RWPE1 (cell line): ENCODE data around the gene KAT2B.

Source experiments
- CTCF ChIA-PET: fragments of 350-600 bp; sonication (Branson Sonifier 250); formaldehyde crosslinking; extraction: SDS; loops from one replicate; lab custom pipeline; 2021; lab: Yijun Ruan, JAX
- POLR2A ChIA-PET: fragments of 400-600 bp; formaldehyde crosslinking; extraction: SDS; loops from one replicate; lab custom pipeline; 2020; ENCODE audit warnings: antibody characterized with exemption; ENCODE audit not compliant: low non-redundant PET; lab: Yijun Ruan, JAX
- DNase-seq: peaks from one replicate; pipeline ENCODE4 v3.0.0; 2012; ENCODE audit warnings: low spot score
- H3K27ac ChIP-seq: fragments of 450-650 bp; 2 replicates; pipeline ENCODE4 v1.5.1; 2017
- CTCF ChIP-seq: fragments of 450-650 bp; conservative IDR thresholded peaks from 2 replicates; pipeline ENCODE4 v1.5.1; 2017; ENCODE audit warnings: low read depth, mild to moderate bottlenecking

The KAT2B gene

GRCh38 chr3:20108869-20109268, 68.6 kb downstream of the KAT2B start:
- ChIA-PET CTCF (no interaction called here), POLR2A (no interaction called here)
- no peak for DNase-seq
- H3K27ac ChIP-seq = no peak overlapping the region
- TF ChIP-seq CTCF = no peak

GRCh38 chr3:20110826-20111225, 70.6 kb downstream of the KAT2B start:
- TF ChIP-seq CTCF = no peak
- POLR2A ChIA-PET = no interaction called here
- CTCF ChIA-PET = interaction anchor here (0.6 kb wide), 1 partner anchor 70 kb away, joined by 4 read pairs; no protein-coding TSS in a partner anchor
- no peak overlapping the region for H3K27ac ChIP-seq
- no peak for DNase-seq

- no peak for TF ChIP-seq CTCF
- ChIA-PET CTCF (no interaction called here), POLR2A (no interaction called here)
- no peak overlapping the region for H3K27ac ChIP-seq
- DNase-seq = peak; percentile 57
These were observed 71.6 kb downstream of the KAT2B start for GRCh38 chr3:20111836-20112235.

GRCh38 chr3:20121088-20121487, 80.8 kb downstream of the KAT2B start:
- TF ChIP-seq CTCF = no peak
- no peak for DNase-seq
- CTCF ChIA-PET = no interaction called here
- POLR2A ChIA-PET = no interaction called here
- H3K27ac ChIP-seq = no peak overlapping the region

GRCh38 chr3:20123131-20123652, 82.9 kb downstream of the KAT2B start:
- ChIA-PET CTCF (interaction anchor here (0.6 kb wide), 1 partner anchor 100 kb away, joined by 4 read pairs; no protein-coding TSS in a partner anchor), POLR2A (no interaction called here)
- no peak overlapping the region for H3K27ac ChIP-seq
- TF ChIP-seq CTCF = no peak
- no peak for DNase-seq

GRCh38 chr3:20125289-20125688, 85.0 kb downstream of the KAT2B start:
- no peak for DNase-seq
- ChIA-PET POLR2A (no interaction called here), CTCF (no interaction called here)
- no peak for TF ChIP-seq CTCF
- H3K27ac ChIP-seq = no peak overlapping the region
